HG03558 (cell line): Measurements from ENCODE around the gene RALGAPA1.
A peak's percentile ranks its signal among the peaks of the same experiment; 100 is the strongest.

Experiments
- ATAC-seq: cut with Tn5 transposase; IDR thresholded peaks from one replicate; pipeline ENCODE4 v1.9.1; 2021; ENCODE audit warnings: moderate number of reproducible peaks; ENCODE audit not compliant: unreplicated experiment; ENCODE audit errors: extremely low read depth

RALGAPA1 gene

DNA sequence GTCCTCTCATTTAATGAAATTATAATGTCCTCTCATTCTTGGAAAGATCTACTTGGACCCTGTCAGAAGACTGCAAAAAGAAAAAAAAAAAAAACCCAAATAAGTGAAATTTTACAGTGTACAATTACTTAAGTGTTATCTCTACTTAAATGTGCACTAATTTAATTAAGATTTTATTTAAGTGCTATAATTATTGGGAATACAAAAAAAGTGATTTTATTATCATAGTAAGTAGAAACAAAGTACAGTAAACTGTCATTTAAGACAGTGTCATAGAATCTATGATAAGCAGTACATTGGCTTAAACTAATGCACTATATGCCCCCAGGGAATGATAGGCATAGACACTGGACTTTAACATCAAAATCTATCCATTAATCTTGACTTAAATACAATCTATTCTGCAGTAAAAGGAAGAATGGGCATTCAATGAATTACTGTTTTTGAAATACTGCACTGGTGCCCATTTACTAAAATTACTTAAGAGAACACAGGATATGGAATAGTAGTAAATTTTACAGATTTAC, 251.8 kb downstream of the RALGAPA1 start:
- ATAC-seq, result no peak

DNA sequence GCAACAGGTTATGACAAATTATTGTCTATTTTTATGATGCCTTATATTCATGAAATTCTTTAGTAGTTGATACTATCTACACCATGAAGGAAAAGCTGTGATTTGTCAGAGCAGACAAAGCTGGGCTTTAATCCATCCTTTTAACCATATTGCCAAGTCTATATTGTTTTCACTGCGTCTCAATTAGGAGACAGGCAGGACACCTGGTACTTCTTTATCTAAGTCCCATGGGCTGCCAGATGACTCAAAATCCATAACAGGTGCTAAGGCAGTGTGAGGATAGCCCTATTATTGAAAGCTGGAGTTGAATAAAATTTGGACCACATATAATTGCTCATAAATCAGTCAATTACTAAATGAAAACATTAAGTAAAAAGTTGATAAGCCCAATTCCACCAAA, 252.5 kb downstream of the RALGAPA1 start:
- no peak for ATAC-seq

DNA sequence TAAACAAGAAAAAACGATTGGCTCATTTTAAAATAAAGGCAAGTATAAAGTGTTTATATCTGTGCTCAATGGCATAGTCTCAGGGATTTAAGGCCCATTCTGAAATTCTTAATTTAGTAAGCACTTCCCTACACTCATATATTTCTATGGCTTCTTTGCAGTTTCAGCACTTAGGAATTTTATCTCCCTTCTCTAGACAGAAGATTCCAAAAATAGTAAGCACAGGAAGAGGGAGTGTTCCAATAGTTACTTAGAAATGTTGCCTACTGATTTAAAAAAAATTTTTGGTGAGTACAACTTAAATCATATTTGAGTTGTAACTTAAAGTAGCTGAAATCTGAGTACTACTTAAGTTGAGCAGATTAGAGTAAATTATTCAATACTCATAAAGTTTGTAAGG, 255.3 kb downstream of the RALGAPA1 start:
- ATAC-seq, result no peak

DNA sequence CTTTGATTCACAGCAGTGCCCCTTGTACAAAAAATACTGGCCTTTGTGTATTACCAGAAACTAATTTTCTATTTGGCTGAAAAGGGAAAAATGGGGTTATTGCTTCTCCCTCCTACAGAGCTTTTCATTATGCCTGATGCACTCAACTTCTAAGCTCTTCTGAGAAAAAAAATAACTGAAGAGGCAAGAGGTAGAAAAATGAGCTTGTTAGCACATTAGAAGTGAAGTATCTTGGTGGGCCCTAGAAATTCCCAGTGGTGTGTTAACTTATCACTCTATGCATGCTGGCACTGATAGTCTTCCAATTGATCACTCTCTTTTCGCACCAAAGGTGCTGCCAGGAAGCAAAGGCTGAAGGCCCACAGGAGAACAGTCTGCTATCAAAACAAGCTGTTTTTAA, 258.0 kb downstream of the RALGAPA1 start:
- no peak for ATAC-seq

DNA sequence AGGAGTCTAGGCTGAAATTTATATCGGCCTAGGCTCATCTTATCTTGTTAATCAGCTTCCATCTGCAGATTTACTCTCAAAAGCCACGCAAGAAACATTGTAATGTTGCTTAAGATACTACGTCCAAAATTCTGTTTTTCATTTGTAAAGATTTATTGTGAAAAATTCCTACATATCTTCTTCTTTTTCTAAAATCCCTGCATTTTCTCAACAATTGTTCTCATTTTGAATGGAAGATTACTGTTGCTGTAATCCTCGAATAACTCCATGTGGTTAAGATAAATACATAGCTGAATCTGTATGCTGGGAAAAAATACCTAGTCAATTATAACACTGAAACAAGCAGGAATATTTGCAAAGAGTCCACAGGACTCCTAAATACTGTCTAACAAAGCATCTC, 259.5 kb downstream of the RALGAPA1 start:
- no peak for ATAC-seq

DNA sequence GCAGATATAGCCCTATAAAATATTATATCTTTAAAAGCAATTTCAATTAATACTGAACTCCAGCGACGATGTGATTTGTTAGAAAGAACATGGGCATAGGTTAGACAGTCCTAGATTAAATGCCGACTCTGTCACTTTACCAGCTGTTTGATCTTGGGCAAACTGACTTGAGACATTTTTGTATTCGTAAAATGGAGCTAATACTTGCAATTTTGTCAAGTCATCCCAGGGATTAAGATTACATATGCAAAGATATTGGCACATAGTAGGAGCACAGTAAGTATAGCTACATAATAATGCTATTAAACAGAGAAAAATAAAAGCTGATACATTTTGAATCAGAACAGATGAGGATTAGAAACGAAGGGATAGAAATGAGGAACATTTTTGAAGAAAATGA, 266.1 kb downstream of the RALGAPA1 start:
- ATAC-seq, result no peak

DNA sequence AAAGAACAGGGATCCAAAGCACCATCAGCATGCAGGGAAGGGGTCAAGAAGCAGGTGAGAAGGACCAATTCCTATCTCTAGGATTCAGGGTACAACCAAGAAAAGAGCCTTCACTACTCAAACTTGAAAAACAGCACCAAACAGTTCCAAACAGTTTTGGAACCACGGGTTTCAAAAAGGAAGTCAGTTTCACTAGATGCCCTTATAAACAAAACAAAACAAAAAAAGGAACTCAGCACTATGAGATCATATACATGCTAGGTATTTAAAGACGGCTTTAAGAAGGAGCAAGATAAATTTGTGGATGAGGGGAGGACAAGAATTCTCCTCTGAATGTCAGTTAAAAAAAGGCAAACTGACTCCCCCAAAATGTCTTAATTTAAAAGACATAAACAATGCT, 269.1 kb downstream of the RALGAPA1 start:
- ATAC-seq, result no peak

DNA sequence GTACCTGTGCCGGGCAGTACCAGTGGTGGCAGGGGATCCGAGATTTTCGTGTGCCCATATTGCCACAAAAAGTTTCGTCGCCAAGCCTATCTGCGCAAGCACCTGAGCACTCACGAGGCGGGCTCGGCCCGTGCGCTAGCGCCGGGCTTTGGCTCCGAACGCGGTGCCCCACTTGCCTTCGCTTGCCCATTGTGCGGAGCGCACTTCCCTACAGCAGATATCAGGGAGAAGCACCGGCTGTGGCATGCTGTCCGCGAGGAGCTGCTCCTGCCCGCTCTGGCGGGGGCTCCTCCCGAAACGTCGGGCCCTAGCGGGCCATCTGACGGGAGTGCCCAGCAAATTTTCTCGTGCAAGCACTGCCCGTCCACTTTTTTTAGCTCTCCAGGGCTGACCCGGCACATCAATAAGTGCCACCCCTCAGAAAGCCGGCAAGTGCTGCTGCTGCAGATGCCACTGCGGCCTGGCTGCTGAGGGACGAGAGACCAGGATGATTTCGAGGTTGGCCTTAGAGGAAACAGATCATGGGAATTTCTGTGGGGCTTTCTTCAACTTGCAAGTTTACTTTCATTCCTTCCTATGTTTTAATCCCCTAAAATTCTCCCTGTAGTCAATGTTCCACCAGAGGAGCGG, 273.5 kb downstream of the RALGAPA1 start:
- ATAC-seq, result no peak

DNA sequence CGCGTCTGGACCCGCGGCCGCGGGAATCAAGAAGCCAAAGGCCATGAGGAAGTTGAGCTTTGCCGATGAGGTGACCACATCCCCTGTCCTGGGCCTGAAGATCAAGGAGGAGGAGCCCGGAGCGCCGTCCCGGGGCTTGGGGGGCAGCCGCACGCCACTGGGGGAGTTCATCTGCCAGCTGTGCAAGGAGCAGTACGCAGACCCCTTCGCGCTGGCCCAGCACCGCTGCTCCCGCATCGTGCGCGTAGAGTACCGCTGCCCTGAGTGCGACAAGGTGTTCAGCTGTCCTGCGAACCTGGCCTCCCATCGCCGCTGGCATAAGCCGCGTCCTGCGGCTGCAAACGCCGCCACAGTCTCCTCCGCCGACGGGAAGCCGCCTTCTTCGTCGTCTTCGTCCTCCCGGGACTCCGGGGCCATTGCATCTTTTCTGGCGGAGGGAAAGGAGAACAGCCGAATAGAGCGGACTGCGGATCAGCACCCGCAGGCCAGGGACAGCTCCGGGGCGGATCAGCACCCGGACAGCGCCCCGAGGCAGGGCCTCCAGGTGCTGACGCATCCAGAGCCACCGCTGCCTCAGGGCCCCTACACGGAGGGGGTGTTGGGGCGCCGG, 274.1 kb downstream of the RALGAPA1 start:
- peak; percentile 69 for ATAC-seq

DNA sequence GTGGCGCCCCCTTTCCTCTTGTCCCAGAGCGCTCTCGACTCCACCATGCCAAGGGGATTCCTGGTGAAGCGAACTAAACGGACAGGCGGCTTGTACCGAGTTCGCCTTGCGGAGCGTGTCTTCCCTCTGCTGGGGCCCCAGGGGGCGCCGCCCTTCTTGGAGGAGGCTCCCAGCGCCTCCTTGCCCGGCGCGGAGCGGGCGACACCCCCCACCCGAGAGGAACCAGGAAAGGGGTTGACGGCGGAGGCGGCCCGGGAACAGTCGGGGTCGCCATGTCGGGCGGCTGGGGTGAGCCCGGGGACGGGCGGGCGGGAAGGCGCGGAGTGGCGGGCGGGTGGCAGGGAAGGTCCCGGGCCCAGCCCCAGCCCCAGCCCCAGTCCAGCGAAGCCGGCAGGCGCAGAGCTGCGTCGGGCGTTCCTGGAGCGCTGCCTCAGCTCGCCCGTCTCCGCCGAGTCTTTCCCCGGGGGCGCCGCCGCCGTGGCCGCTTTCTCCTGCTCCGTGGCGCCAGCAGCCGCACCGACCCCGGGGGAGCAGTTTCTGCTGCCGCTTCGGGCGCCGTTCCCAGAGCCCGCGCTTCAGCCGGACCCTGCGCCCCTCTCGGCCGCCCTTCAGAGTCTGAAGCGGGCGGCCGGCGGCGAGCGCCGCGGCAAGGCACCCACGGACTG, 274.8 kb downstream of the RALGAPA1 start:
- ATAC-seq, result no peak

DNA sequence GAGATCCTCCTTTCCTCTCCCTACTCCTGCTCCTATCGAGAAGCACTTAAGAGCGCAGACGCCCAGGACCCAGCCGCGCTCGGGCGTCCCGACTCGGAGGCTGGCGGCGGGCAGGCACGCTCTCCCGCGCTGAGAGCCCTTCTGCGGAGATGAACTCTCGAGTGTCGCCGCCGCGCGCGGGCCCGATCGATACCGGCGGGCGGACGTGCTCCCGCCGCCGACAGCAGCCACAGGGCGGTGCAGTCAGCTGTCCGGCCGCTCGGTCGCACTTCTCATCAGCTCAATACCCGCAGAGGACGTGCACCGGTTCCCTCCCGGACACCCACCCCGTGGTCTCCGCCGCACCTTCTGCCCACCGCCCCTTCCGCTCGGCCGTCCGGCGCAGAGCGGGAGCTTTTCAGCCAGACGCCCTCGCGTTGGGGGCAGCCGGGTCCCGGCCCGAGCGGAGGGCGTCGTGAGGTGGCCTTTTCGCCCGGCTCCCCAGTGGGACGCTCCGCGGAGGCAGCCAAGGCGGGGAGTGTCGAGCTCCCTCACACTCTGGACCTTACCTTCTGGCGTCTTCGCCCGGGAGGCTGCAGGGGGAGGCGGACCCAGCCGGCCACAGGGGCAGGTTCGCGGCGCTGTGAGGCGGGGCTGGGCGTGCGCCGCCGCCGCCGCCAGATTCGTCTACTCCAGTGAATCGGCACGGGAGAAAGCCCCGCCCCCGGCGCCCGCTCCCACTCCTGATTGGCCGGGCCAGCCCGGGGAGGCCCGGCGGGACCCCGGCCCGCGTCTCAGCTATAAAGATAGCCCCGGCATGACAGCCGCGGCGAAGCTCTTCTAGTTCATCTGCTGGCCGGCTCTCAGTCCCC, 275.5 kb downstream of the RALGAPA1 start, which contains the start of gene INSM2:
INSM2 (plus strand) TSS at position 808 of the 851 bp plus-strand sequence. CDS start 89 bp downstream, outside the sequence.
- ATAC-seq, result no peak

DNA sequence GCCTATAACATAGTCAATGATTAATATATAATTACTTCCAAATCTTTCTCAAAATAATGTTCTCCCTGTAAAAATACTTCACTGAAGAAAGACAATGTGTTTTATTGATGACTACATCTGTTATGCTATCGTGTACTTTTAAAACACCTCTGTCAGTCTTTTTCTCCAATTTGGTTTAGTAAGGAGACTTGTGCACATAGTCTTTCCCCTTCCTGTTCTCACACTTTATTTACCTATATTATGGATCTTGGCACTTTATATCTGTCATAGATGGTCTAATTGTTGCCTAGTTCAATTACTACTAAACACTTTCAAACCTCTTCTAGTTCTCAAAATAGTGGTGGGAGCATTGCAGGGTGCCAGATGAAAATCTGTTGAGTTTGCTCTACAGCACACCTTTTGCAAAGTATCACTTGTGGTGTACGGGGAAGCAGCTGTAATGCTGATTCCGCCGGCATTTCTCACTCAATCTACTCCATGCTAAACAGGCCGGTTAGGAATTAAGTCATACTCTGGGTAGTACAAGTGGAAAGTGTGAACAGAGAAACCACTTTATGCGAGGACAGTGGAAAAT, 276.2 kb downstream of the RALGAPA1 start:
- no peak for ATAC-seq

DNA sequence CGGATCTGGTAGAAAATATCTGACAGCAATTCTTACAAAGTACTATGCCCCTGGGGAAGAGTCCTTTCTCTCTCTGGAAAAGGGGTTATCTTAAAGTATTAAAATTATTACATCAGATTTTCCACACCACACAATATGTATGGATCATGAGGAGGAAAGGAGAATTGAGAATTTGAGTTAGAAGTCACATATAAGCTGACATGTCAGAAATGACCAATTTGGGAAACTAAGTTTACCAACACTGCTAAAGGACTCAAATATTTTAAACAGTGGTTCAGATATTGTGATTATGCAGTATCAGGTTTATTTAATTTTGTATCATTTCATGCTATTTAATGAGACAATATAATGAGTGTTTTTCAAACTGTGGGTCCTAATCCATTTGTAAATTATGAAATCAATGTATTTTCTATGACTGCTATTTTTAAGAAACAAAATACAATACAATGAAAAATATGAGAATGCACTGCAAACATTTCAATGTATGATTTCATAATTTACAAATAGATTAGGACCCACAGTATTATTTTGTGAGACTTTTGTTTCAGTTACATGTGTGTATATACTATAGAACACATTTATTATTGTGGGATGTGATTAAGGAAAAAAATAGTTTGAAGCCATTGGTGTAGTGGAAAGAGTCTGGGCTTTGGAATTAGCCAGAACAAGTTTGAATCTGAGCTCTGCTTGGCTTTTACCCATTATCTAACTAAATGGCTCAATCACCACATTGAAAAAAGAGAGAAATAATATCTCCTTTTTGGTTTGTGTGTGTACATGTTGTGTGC, 276.9 kb downstream of the RALGAPA1 start:
- no peak for ATAC-seq

DNA sequence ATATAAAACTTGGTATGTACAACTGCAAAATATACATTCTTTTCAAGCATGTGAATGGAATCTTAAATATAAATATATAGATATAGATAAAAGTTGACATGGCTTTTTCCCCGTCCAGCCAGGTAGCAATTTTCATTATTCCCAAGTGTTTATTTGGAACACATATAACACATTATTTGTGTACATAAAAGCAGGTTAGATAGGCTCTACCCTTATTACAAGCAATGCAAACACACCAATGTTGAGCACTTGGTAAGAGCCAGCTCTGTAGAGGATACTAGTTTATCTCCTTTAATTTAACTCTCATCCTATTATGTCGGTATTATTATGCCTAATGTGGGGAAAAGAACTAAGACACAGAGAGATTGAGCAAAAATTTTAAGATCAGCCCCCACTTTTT, 282.1 kb downstream of the RALGAPA1 start:
- no peak for ATAC-seq

DNA sequence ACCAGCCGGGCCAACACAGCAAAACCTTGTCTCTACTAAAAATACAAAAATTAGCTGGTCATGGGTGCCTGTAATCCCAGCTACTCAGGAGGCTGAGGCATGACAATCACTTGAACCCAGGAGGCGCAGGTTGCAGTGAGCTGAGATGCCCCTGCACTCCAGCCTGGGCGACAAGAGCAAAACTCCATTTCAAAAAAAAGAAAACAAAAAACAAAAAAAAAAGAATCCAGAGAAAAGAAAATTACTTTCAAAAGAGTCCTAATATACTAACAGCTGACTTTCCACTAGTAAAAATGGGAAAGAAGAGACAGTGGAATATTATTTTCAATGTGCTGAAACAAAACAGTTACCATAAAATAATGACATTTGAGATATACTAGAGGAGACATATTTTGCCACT, 283.4 kb downstream of the RALGAPA1 start:
- no peak for ATAC-seq

DNA sequence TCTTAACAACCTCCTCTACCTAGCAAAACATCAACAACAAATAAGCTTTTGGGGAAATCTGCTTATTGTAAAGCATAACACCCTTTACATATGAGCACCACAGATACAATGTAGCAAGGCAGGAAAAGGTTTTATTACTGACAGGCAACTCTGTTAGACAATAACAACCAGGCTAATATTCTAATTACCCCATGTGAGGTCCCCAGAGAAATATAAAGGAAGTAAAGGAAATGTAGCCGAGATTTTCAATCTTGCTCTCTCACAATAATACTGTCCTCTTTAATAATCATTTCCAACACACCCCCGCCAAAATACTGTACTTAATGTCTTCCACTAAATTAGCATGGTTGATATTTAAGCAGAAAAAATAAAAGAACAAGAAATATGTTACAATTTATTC, 289.1 kb downstream of the RALGAPA1 start:
- no peak for ATAC-seq

DNA sequence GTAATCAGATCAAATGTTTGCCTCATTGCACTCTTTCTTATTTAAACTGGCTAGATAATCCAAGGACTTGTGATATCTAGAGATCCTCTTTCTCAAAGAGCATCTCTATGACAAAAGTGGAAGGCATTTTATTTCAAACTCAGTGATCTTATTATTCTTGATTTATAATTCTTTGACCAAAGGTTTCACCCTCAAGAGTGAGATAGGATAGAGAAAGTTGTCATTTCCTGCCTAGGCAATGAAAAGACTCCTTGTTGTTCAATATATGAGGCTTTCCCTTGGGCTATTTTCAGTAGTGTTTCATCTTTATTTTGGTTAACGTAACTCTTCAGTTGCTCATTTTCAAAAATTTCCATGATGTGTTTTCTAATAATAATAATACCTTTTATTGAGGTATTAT, 293.2 kb downstream of the RALGAPA1 start:
- ATAC-seq, result no peak

DNA sequence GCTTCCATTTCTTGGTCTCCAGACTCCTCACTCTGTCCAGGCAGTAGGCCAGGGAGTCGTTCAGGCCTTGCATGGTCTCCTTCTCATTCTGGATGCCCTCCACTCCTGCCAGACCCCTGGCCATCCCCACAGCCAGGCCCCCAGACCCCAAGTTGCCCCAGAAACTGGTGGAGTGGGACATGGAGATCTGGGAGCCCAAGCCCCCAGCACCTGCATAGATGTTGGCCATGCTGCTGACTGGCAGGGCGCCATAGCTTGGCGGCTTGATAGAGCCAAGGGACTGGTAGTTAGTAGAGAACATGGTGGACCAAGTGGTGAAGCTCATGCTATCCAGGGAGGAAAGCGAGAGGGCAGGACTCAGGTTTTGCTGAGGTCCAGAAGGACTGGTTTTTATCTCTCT, 296.3 kb downstream of the RALGAPA1 start:
- no peak for ATAC-seq

DNA sequence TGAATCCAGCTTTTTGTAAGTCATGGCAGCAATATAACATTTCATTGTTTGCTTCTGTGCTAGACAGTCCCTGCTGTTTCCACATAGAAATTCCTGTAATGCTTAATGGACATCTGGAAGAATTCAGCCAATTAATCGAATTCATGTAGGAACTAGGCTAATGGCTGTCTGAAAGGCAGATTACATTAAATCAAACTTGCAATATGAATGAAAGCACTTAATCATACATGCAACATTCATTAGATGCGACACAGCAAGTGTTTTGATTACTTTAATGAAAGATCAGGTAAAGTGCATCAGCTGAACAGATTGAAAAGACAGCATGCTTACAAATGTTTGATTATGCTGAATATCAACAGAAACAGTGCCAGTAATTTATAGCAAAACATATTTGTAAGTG, 299.2 kb downstream of the RALGAPA1 start:
- no peak for ATAC-seq

DNA sequence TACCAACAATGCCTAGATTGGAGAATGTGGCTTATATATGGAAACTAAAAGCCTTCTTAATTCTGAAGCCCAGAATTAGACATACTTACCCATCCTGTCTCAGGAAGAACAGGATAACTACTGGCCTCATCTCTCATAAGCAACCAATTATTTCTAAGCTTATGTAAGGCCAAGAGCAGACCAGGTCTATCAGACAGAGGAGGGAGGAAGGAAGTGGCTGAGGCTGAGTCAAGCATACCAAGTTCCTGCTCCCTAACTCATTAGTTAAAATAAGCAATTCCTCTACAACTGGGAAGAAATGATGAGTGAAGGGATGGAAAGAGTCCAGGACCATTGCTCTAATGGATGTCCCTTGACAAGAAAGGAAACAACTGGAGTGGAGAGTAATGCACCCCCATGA, 302.2 kb downstream of the RALGAPA1 start:
- no peak for ATAC-seq
